NCI-H446 (cell line): ENCODE measurements around the gene PLA2G4B.

Experiments used
- DNase-seq, 2 experiments: peaks; one replicate each; lab custom pipeline; 2025; lab: John Stamatoyannopoulos, UW

PLA2G4B gene

DNA sequence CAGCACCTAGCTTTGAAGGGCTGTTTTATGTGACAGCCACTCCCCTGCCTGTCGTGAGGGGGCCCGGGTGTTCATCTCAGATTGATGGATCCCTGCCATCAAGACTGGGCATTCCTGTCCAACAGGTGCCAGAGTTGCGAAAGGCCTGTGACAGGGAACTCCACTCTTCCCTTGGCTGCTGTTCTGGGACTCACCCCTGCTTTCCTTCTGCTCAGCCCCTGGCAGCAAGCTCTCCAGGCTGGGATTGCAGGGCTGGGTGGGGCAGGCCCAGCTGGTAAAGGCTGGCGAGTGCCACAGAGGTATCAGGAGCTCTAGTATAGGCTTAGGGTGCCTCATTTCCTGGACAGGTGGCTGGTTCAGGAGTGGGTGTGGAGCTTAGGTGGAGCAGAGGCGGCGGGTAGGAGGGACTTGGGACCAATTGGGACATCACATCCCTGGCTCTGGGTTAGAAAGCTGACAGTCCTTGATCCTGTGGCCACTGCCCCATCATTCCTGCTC is at the start of gene PLA2G4B:
PLA2G4B (plus strand) TSS at position 448 of the 498 bp plus-strand sequence. CDS start 67 bp downstream, outside the sequence.
- DNase-seq, result peak in 1 of 2 experiments; percentile 14

DNA sequence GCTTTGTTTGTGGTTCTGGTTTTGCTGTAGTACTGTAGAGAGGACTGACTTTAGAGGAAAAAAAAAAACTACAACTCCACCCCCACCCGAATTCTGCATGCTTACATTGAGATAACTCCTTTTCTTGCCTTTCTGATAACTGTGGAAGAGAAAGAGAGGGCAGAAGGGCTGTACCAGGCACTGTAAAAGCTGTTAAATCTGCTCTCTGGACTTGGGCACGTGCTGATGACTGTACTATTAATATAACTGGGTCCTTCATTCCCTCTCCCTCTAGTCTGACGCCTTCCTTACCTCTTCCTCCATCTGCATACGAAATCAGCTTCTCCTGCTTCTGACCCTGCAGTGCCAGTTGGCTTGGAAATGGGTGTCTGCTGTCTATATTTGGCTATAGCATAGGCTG is 49.4 kb upstream of the PLA2G4B start:
- no peak for DNase-seq

DNA sequence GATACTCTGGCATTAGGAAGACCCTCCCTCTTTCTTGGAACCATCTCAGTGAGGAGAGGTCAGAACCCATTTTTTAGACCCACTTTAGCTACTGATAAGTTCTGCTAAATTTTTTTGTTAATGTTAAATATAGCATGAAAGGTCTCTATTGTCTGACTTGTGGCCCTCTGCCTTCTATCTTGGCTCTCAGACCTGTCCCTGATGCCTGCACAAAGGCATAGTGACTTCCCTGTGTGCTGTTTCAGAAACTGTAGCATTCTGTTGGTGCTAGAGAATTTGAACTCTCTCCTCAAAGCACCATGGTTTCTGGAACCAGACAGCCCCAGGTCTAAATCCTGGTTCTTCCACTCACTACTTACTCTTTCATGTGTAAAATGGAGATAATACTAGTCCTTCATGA is 49.0 kb upstream of the PLA2G4B start:
- DNase-seq, result no peak

- no peak for DNase-seq
Observed at GRCh38 chr15:41790169-41790568, 48.5 kb upstream of the PLA2G4B start.

DNA sequence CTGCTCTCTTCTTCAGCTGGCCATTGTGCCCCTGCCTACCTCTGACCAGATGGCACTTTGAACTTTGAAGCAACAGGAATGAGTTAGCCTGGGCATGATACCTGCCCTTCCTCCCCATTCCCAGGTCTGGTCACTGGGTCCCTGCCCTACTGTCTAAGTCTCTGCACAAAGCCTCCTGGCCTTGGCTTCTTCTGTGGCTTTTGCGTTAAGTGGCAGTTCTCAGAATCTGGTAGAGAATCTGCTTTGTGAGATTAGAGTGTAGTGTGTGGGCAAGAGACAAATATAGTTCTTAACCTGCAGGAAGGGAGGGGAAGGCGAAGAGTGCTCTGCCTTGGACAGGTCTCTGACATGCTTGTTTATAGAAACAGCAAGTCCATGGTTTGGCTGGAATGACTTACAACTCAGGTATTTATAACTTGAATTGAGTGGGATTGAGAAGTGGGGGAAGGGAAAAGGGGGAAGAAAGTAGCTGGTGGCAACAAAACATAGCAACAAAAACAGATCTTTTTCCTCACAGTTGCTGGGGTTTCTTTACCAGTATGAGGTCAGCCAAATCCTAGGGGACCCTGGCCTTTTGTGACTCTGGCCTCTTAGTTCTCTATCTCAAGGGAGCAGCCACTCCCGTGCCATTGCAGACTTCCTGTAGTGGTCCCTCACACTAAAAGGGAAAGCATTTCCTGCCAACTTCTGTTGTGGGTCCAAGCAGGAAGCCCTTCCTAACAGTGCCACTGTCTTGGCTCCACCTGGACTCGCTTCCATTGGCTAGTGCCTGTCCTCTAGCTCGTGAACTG is 47.7 kb upstream of the PLA2G4B start:
- no peak for DNase-seq

- DNase-seq, result no peak
Observed at GRCh38 chr15:41791547-41791937, 47.1 kb upstream of the PLA2G4B start.

DNA sequence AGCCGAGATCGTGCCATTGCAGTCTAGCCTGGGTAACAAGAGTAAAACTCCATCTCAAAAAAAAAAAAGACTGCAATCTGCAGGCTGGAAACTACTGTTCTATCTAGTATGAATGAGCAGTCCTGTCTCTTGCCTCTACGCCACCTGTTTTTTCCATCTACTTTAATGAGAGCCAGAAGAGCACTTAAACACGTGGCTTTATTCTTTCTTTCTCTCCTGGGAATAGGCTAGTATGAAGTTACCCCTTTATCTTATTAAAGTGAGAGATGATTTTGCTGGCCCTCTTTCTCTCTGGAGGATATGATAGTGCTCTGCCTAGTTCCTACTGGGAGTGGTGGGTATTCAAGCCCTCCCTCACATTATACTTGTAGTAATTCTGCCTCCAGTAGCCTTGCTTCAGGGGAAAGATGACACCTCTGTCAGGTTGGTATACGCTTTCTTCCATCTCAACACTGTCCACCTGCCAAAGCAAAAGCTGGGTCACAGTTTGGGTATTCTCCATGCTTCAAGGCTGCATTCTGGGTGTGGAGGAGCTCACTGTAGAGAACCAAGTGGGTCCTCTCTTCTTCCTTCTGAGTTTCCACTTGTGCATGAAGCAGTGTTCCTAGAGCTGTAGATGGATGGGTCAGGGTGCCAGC is 46.5 kb upstream of the PLA2G4B start:
- DNase-seq, result no peak

DNA sequence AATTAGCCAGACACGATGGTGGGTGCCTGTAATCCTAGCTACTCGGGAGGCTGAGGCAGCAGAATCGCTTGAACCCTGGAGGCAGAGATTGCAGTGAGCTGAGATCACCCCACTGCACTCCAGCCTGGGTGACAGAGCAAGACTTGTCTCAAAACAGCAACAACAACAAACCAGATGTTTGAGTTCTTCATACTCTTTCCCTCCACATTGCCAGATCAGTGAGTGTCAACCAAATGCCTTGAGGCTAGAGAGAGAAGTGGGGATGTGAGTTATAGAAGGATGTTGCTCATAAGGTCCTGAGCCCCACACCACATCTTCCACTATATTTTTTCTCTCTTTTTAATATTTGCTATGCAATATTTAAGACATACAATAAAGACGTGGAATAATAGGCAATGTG is 44.6 kb upstream of the PLA2G4B start:
- no peak for DNase-seq

DNA sequence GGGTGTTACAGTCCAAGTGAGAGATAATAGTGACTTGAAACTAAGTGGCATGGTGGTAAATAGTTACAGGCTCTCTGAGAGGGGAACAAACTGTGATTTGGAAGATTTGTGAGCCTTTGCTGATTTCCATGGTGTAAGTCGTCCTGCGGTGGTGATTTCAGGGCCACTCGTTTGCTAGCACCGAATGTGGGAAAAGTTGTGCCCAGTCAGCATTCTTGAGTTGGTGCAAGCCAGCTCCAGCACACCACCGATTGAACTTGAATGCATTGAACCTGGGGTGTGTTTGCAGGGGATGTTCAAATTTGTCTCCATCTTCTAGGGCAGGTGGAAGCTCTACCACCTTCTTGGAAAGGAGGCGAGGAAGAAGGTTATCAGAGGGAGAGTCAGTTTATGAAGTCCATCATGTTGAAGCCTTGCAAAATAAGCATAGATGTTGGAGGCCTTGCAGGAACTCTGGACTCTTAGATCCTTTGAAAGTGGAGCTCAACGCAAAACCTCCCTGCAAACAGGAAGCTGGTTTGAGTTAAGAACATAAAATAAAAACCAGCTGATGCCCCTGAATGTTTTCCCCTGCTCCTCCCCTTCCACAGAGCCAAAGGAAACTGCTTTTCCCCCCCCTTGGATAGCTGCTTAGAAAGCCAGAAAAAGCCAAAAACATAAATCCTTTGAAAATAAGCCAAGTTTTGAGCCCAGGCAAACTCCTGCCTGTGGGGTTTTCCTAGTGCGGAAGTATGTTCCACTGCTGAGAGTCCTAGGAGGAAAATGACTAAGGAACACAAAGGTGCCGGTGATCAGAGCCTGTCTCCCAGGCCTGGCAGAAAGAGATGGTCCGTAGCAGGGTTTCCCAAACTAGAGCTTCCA is 42.4 kb upstream of the PLA2G4B start:
- DNase-seq, result no peak

DNA sequence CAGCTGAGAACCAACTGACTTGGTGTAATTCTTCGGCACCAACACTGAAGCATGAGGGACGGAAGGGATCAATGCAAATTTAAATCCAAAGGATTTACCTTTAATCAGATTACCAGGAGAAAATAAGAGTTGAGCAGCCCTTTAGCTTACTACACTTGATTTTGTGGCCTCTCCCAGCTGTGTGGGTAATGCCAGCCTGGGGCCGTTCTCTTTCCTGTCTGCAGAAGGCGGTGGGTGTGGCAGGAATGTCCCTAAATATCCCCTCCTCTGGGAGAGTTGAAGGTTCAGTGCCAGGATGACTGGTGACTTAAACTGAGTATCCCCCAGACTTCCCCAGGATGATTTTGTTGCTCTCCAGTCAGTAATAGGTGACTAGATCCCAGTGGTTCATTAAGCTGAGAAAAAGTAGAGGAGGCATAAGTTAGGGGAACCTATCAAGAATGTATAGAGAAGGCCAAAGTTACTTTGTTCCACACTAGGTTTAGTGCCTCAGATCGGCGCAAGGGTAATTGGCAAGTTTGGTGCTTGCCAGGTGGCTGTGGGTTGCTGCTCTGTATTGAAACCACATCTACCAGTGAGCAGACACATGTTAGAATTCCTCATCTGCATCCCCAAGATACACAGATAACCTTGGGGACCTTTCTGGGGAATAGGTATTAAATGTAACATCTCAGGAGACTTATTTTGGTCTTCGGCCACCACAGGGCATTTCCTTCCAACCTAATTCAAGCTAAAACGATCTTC is 41.3 kb upstream of the PLA2G4B start:
- DNase-seq, result no peak

DNA sequence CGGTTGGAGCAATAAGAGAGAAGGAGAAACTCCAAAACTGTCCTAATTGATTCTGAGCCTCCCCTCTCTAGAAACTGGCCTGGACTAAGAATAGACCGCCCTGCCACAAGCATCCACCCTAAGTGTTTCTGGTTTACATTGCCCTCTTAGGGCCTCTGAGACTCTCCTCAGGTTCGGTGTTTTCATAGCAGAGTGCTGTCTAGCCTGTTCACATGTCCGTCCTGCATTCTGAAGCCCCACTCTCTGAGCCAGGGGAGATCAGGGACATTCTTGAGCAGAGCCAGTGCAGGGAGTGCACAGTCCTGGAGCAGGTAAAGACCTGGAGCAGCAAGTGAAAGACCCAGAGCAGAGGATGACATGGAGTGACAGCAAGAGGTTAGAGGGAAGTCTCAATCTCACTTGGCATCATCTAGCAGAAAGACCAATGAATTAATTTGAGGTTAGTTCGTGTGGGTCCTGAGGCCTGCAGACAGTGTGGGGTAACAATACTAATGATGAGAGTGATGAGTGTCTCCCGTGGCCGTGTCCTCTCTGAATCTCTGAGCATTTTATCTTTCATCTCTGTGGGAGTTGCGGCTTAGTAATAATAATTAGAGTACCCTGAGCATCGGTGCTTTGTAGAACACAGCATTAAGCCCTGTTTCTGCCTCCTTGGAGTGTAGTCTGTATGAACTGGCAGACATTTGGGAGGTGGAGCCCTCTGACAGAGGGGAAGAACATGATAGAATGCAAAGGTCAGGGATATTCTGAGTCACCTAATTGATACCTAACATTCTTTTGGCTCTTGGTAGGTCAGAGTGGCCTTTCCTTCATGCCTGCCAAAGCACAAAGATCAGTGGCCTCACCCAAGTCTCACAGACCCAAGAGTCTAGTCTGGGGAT is 39.8 kb upstream of the PLA2G4B start:
- DNase-seq, result no peak

GRCh38 chr15:41799488-41799805 is 39.2 kb upstream of the PLA2G4B start:
- no peak for DNase-seq

GRCh38 chr15:41801185-41801584 is 37.5 kb upstream of the PLA2G4B start:
- no peak for DNase-seq

DNA sequence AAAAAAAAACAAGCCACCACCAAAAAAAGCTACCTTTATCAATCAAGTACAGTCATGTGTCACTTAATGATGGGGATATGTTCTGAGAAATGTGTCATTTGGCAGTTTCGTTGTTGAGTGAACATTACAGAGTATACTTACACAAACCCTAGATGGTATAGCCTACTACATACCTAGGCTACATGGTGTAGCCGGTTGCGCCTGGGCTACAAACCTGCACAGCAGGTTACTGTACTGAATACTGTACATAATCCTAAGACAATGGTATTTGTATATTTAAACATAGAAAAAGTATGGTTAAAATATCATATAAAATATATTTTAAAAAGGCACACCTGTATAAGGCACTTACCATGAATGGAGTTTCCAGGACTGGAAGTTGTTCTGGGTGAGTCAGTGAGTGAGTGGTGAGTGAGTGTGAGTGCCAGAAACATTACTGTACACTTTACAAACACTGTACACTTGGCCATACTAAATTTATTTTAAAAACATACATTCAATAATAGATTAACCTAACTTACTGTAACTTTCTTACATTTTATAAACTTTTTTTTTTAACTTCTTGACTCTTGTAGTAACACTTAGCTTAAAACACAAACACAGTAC is 36.7 kb upstream of the PLA2G4B start:
- DNase-seq, result no peak

DNA sequence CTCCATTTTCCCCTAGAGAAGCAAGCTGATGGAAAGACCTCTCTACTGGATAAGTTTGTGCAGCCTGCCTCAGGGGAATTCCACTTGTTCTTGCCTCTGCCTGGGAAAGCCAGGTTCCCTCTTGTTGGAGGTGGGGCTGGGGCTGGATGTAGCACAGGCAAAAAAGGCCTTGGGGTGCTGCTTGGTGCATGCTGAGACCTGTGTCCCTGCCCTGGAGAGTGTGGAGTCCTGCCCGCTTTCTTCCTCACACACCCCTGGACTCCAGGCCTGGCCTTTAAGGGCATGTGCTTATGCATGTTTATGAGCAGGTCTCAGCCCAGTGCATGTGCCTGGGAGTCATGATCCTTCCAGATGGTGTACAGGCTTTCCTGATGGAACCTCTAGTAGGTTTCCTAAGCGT is 34.3 kb upstream of the PLA2G4B start:
- DNase-seq, result no peak

- DNase-seq, result no peak
Observed at GRCh38 chr15:41804916-41805666, 33.6 kb upstream of the PLA2G4B start.

- DNase-seq, result no peak
Observed at GRCh38 chr15:41805711-41806110, 32.9 kb upstream of the PLA2G4B start.

GRCh38 chr15:41806291-41807181 is 32.1 kb upstream of the PLA2G4B start:
- no peak for DNase-seq

GRCh38 chr15:41809121-41809520 is 29.5 kb upstream of the PLA2G4B start:
- no peak for DNase-seq
